IMR-90 (cell line): ENCODE results near the gene PIK3CA.

Source experiments
- BHLHE40 ChIP-seq: fragments of 150-350 bp; IDR thresholded peaks from 2 replicates; pipeline ENCODE4 v1.6.1; 2016; ENCODE audit warnings: mild to moderate bottlenecking, low read depth, low read length
- FOS ChIP-seq: fragments of 150-350 bp; IDR thresholded peaks from 2 replicates; pipeline ENCODE4 v1.6.1; 2016; ENCODE audit warnings: low read depth, low read length
- MAFK ChIP-seq: IDR thresholded peaks from 2 replicates; pipeline ENCODE4 v1.6.1; 2012; ENCODE audit warnings: low read depth, low read length, improper control_type of control experiment
- MAZ ChIP-seq: IDR thresholded peaks from 2 replicates; pipeline ENCODE4 v1.6.1; 2012; ENCODE audit warnings: low read depth, mild to moderate bottlenecking, low read length, improper control_type of control experiment, moderate library complexity, borderline replicate concordance
- NFE2L2 ChIP-seq: fragments of 150-350 bp; IDR thresholded peaks from 2 replicates; pipeline ENCODE4 v1.6.1; 2016; ENCODE audit warnings: low read depth, mild to moderate bottlenecking, low read length
- POLR2A ChIP-seq: IDR thresholded peaks from 2 replicates; pipeline ENCODE4 v1.6.1; 2012; ENCODE audit warnings: mild to moderate bottlenecking, low read depth, low read length
- RAD21 ChIP-seq: IDR thresholded peaks from 2 replicates; pipeline ENCODE4 v1.6.1; 2012; ENCODE audit warnings: low read length, improper control_type of control experiment
- RCOR1 ChIP-seq: IDR thresholded peaks from 2 replicates; pipeline ENCODE4 v1.6.1; 2012; ENCODE audit warnings: mild to moderate bottlenecking, low read length, improper control_type of control experiment; ENCODE audit not compliant: insufficient replicate concordance
- RFX5 ChIP-seq: IDR thresholded peaks from 2 replicates; pipeline ENCODE4 v1.8.0; 2012; ENCODE audit warnings: low read depth, mild to moderate bottlenecking, low read length, moderate library complexity
- SMC3 ChIP-seq: fragments of 150-350 bp; IDR thresholded peaks from 2 replicates; pipeline ENCODE4 v1.6.1; 2016; ENCODE audit warnings: low read depth, mild to moderate bottlenecking, antibody characterized with exemption, low read length, moderate library complexity
- TF ChIP-seq, protein P1 (sequence below): conservative IDR thresholded peaks from 2 replicates; pipeline ENCODE4 v1.5.1; 2012; ENCODE audit warnings: mild to moderate bottlenecking, low read depth, low read length, improper control_type of control experiment

DNA sequence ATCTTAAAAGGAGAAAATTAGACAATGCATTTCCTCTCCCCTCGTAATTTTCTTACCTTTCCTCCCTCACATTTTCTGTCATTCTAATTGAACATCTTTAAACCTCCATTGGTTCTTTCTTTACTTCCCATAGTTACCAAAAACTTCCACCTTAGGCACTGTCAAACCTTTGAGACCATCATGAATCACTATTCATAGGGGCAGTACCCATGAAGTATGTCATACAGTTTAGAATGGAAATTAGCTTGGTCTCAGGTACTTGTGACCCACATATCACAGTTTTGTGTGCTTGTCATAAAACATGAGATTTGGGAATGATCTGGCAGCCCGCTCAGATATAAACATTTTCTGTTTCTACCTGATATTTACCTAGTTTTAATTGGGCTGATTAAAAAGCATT, 52.6 kb downstream of the PIK3CA start:
- TF ChIP-seq, protein P1, sequence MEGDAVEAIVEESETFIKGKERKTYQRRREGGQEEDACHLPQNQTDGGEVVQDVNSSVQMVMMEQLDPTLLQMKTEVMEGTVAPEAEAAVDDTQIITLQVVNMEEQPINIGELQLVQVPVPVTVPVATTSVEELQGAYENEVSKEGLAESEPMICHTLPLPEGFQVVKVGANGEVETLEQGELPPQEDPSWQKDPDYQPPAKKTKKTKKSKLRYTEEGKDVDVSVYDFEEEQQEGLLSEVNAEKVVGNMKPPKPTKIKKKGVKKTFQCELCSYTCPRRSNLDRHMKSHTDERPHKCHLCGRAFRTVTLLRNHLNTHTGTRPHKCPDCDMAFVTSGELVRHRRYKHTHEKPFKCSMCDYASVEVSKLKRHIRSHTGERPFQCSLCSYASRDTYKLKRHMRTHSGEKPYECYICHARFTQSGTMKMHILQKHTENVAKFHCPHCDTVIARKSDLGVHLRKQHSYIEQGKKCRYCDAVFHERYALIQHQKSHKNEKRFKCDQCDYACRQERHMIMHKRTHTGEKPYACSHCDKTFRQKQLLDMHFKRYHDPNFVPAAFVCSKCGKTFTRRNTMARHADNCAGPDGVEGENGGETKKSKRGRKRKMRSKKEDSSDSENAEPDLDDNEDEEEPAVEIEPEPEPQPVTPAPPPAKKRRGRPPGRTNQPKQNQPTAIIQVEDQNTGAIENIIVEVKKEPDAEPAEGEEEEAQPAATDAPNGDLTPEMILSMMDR, result no peak
- no peak for TF ChIP-seq RCOR1
- TF ChIP-seq SMC3, result no peak
- no peak for TF ChIP-seq POLR2A
- no peak for TF ChIP-seq NFE2L2
- no peak for TF ChIP-seq RFX5
- TF ChIP-seq MAFK, result no peak
- no peak for TF ChIP-seq RAD21
- TF ChIP-seq MAZ, result no peak
- no peak for TF ChIP-seq BHLHE40
- no peak for TF ChIP-seq FOS
